Liver (tissue), 9 donors: Measurements from ENCODE around the gene RPS6KA3. TPM values are rescaled to one million over a fixed set of nuclear protein-coding genes. Genes with fewer than 3 reads are reported as not detected.

ENCODE experiments used
- DNase-seq: peaks from one replicate; pipeline ENCODE4 v3.0.0-alpha.2; 2017; ENCODE audit warnings: low spot score
- H3K27ac ChIP-seq, 2 donors: one replicate each; pipeline ENCODE4 v1.7.0; 2013; ENCODE audit warnings: inconsistent platforms in 2 of 2, low read length in 2 of 2, control low read depth in 1 of 2, low read depth in 1 of 2, mild to moderate bottlenecking in 1 of 2
- H3K27me3 ChIP-seq, 4 donors: one replicate each; pipeline versions ENCODE4 v1.6.1 to v1.7.0; 2013; ENCODE audit warnings: low read length in 3 of 4, inconsistent platforms in 1 of 4, mild to moderate bottlenecking in 1 of 4, moderate library complexity in 1 of 4; ENCODE audit not compliant: control insufficient read depth in 4 of 4, insufficient read depth in 4 of 4
- H3K36me3 ChIP-seq, 4 donors: one replicate each; pipeline versions ENCODE4 v1.6.1 to v1.7.0; 2013; ENCODE audit warnings: low read length in 3 of 4, mild to moderate bottlenecking in 3 of 4, low read depth in 1 of 4, moderate library complexity in 1 of 4; ENCODE audit not compliant: control insufficient read depth in 4 of 4, insufficient read depth in 3 of 4
- H3K4me1 ChIP-seq, 4 donors: one replicate each; pipeline versions ENCODE4 v1.6.1 to v1.7.0; 2013; ENCODE audit warnings: low read length in 3 of 4, mild to moderate bottlenecking in 3 of 4, moderate library complexity in 1 of 4; ENCODE audit not compliant: control insufficient read depth in 4 of 4, insufficient read depth in 4 of 4
- H3K4me3 ChIP-seq, 3 donors: one replicate each; pipeline versions ENCODE4 v1.6.1 to v1.7.0; 2013; ENCODE audit warnings: low read length in 3 of 3, control low read depth in 1 of 3, low read depth in 1 of 3, mild to moderate bottlenecking in 1 of 3
- H3K9ac ChIP-seq, 2 donors: one replicate each; pipeline ENCODE4 v1.7.0; 2013; ENCODE audit warnings: low read length in 2 of 2, mild to moderate bottlenecking in 2 of 2, moderate library complexity in 2 of 2, control low read depth in 1 of 2, low read depth in 1 of 2
- H3K9me3 ChIP-seq, 4 donors: one replicate each; pipeline versions ENCODE4 v1.6.1 to v1.7.0; 2013; ENCODE audit warnings: low read length in 3 of 4; ENCODE audit not compliant: control insufficient read depth in 4 of 4
- CTCF ChIP-seq: fragments of 150-350 bp; IDR thresholded peaks from 2 replicates; pipeline ENCODE4 v1.5.1; 2017; ENCODE audit warnings: improper control_type of control experiment, low read depth, low read length; ENCODE audit not compliant: missing input control
- FOXA1 ChIP-seq: IDR thresholded peaks from 2 replicates; pipeline ENCODE4 v1.6.1; 2016; ENCODE audit warnings: antibody characterized with exemption
- GABPA ChIP-seq, 2 donors: IDR thresholded peaks in 1 of 2; conservative IDR thresholded peaks in 1 of 2; 2 replicates each; pipeline ENCODE4 v1.6.1; 2016; ENCODE audit warnings: antibody characterized with exemption in 2 of 2, mild to moderate bottlenecking in 1 of 2, moderate library complexity in 1 of 2
- HNF4A ChIP-seq, 2 donors: conservative IDR thresholded peaks; 2 replicates each; pipeline ENCODE4 v1.6.1; 2016; ENCODE audit warnings: antibody characterized with exemption in 2 of 2, mild to moderate bottlenecking in 2 of 2
- HNF4G ChIP-seq: IDR thresholded peaks from 2 replicates; pipeline ENCODE4 v1.6.1; 2016; ENCODE audit warnings: antibody characterized with exemption
- SP1 ChIP-seq: IDR thresholded peaks from 2 replicates; pipeline ENCODE4 v1.6.1; 2018; ENCODE audit warnings: antibody characterized with exemption, mild to moderate bottlenecking
- YY1 ChIP-seq: IDR thresholded peaks from 2 replicates; pipeline ENCODE4 v1.6.1; 2016; ENCODE audit warnings: antibody characterized with exemption, mild to moderate bottlenecking
- WGBS: extraction: QIAGEN DNeasy Blood & Tissue Kit; methylation state at CpG from one replicate; pipeline ENCODE4 v1.1.7; 2013; 5-methylcytosine and 5-hydroxymethylcytosine counted together
- polyA plus RNA-seq, 2 donors: library from polyadenylated mRNA; stranded (reverse) in 1 of 2; unstranded in 1 of 2; fragments of 200-250 nt in 1 of 2; fragments of >200 nt in 1 of 2; fragmentation: Nextera tagmentation in 1 of 2; extraction: Ambion mirVana in 1 of 2; gene quantifications; one replicate each; pipeline versions ENCODE4 v1.2.1 to v1.2.3, GENCODE V29; 2013 to 2015
- total RNA-seq, 2 donors: library from RNA; depleted of rRNA; stranded (reverse); fragments of >200 nt; gene quantifications; one replicate each; pipeline ENCODE4 v1.2.3, GENCODE V29; 2014
- TF ChIP-seq, protein P1 (sequence below): IDR thresholded peaks from 2 replicates; pipeline ENCODE4 v1.6.1; 2016; ENCODE audit warnings: antibody characterized with exemption
- TF ChIP-seq, protein P2 (sequence below): IDR thresholded peaks from 2 replicates; pipeline ENCODE4 v1.6.1; 2016; ENCODE audit warnings: antibody characterized with exemption, mild to moderate bottlenecking
- donor health status: healthy.
- donor health status: healthy.
- donor health status: healthy.
- donor health status: healthy.
- donor health status: healthy.

RPS6KA3 gene
- total RNA-seq (10 to 100 TPM; 64.7 to 69.7 TPM), polyA plus RNA-seq (10 to 100 TPM; 11.1 to 12.9 TPM)

GRCh38 chrX:20266810-20267606, at the start of gene RPS6KA3:
TSS of gene RPS6KA3 (minus strand) at chrX:20266909. CDS start at chrX:20266632, 277 bp downstream.
- Histone ChIP-seq H3K36me3 (no peaks in the 10 kb centered on the region), H3K27me3 (no peaks in the 10 kb centered on the region), H3K9ac (peak within 1 kb of the TSS; percentile 52 to 87), H3K9me3 (no peaks in the 10 kb centered on the region), H3K4me1 (no peaks in the 10 kb centered on the region), H3K4me3 (peak within 1 kb of the TSS; percentile 70 to 75 (median 74)), H3K27ac (peak within 1 kb of the TSS; percentile 69 to 92)
- TF ChIP-seq HNF4G (no peak), YY1 (peak; percentile 92), SP1 (peak; percentile 18), GABPA (IDR thresholded peaks at IDR 0.05 in 1 of 2, conservative IDR thresholded peaks at IDR 0.05 in 1 of 2) (peak in 1 of 2 donors; percentile 70)
- TF ChIP-seq, protein P1, sequence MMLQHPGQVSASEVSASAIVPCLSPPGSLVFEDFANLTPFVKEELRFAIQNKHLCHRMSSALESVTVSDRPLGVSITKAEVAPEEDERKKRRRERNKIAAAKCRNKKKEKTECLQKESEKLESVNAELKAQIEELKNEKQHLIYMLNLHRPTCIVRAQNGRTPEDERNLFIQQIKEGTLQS = no peak
- under 1% methylated on average over 77 of the region's 77 CpGs for WGBS
- peak; percentile 89 for DNase-seq

DNA sequence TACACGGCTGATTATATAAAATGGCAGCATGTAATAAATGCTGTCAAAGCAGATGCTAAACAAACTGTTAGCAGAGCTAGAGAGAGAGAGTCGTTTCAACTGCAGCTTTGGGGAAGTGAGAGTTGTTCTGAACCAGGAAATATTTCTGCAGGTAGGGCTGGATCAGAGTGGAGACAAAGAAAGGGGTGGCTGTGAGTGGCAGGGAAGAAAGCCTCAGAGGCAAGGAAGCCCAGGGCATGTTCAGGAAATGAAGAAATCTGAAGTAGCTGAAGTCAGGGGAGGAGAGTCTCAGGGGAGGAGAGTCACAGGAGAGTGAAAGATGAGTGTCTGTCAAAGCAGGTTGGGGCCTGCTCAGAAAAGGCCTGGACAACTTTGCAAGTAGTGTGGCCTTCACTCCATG, 48.4 kb upstream of the RPS6KA3 start:
- no peak for DNase-seq
- peaks cover 0 to 4% (median 0%) of the 10 kb centered on the region in 4 donors for H3K9me3 ChIP-seq
- H3K4me3 ChIP-seq = no peak overlapping the region
- H3K9ac ChIP-seq = no peak overlapping the region
- H3K36me3 ChIP-seq = no peaks in the 10 kb centered on the region
- H3K4me1 ChIP-seq = no peaks in the 10 kb centered on the region
- H3K27me3 ChIP-seq = no peaks in the 10 kb centered on the region
- no peak overlapping the region for H3K27ac ChIP-seq
- no peak for TF ChIP-seq YY1
- no peak for TF ChIP-seq FOXA1
- TF ChIP-seq GABPA (IDR thresholded peaks at IDR 0.05 in 1 of 2, conservative IDR thresholded peaks at IDR 0.05 in 1 of 2) = no peak
- TF ChIP-seq SP1 = no peak
- TF ChIP-seq HNF4A (conservative IDR thresholded peaks at IDR 0.05) = no peak
- WGBS = 67% methylated on average over 2 of the region's 2 CpGs

GRCh38 chrX:20313899-20314298, 47.2 kb upstream of the RPS6KA3 start:
- no peaks in the 10 kb centered on the region for H3K27me3 ChIP-seq
- no peak overlapping the region for H3K9ac ChIP-seq
- H3K9me3 ChIP-seq = peaks cover 0 to 4% (median 0%) of the 10 kb centered on the region in 4 donors
- 84% methylated on average over 1 of the region's 1 CpG for WGBS
- H3K4me3 ChIP-seq = no peak overlapping the region
- H3K36me3 ChIP-seq = no peaks in the 10 kb centered on the region
- H3K4me1 ChIP-seq = no peaks in the 10 kb centered on the region
- no peak for DNase-seq
- H3K27ac ChIP-seq = no peak overlapping the region
- TF ChIP-seq, protein P2, sequence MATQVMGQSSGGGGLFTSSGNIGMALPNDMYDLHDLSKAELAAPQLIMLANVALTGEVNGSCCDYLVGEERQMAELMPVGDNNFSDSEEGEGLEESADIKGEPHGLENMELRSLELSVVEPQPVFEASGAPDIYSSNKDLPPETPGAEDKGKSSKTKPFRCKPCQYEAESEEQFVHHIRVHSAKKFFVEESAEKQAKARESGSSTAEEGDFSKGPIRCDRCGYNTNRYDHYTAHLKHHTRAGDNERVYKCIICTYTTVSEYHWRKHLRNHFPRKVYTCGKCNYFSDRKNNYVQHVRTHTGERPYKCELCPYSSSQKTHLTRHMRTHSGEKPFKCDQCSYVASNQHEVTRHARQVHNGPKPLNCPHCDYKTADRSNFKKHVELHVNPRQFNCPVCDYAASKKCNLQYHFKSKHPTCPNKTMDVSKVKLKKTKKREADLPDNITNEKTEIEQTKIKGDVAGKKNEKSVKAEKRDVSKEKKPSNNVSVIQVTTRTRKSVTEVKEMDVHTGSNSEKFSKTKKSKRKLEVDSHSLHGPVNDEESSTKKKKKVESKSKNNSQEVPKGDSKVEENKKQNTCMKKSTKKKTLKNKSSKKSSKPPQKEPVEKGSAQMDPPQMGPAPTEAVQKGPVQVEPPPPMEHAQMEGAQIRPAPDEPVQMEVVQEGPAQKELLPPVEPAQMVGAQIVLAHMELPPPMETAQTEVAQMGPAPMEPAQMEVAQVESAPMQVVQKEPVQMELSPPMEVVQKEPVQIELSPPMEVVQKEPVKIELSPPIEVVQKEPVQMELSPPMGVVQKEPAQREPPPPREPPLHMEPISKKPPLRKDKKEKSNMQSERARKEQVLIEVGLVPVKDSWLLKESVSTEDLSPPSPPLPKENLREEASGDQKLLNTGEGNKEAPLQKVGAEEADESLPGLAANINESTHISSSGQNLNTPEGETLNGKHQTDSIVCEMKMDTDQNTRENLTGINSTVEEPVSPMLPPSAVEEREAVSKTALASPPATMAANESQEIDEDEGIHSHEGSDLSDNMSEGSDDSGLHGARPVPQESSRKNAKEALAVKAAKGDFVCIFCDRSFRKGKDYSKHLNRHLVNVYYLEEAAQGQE = no peak
- TF ChIP-seq CTCF = no peak
- no peak for TF ChIP-seq HNF4A (conservative IDR thresholded peaks at IDR 0.05)
